ENCODE measurements around the gene UIMC1.
"Not testable (repeated sequence)": the region's sequence is repeated elsewhere in the genome, so short reads cannot be mapped to it uniquely, and the experiment has no call there.

UIMC1 gene

DNA sequence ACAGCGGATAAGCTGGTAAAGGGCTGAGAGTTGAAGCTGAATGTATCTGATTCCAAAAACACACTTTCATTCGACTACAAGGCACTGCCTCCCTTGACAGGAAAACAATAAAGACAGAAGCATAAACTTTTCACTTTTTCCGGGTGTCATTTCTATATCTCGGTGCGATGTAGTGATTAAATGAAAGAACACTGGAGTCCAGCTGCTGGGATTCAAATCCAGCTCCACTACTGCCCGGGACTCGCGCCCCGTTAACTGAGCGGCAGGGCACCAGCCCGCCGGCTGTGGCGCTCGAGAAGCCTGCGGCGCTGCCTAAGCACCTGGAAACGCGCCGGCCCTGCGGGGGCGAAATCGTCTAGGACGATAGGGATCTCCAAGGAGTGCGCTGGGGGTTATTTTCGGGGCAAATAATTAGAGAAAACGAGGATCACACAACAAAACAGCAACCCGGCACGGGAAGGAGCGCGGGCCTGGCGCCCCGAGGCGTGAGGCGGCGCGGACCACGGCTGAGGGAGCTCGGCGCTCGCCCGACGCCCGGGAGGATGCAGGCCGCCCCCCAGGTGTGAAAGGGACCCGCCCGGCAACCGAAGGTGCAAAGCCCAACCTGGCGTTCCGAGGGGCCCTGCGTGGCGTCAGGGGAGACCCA, 837 bp downstream of the UIMC1 start:
- no peak for DNase-seq (ENCODE audit: low spot score)

DNA sequence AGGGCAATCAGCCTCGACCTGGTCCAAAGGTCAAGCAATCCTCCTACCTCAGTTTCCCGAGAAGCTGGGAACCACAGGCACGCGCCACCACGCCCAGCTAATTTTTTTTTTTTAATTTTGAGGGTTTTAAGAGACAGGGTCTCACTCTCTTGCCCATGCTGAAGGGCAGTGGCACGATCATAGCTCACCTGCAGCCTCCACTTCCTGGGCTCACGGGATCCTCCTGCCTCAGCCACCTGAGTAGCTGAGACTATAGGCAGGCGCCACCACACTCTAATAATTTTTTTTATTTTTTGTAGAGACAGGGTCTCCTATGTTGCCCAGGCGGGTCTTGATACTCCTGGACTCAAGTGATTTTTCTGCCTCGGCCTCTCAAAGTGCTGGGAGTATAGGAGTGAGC, 1.6 kb downstream of the UIMC1 start:
- DNase-seq (ENCODE audit: low spot score) = no peak

DNA sequence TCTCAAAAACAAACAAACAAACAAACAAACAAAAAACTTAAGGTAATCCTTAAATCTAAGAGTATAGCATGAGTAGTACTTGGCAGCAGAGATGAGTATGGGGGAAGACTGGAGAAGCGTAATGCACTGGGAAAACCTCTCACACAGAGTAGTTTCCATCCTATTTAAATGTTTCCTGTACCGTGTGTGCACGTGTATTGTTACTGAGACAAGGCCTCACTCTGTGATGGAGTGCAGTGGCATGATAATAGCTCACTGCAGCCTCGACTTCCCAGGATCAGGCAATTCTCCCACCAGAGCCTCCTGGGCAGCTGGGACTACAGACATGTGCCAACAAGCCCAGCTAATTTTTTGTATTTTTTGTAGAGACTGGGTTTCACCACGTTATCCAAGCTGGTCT, 2.9 kb downstream of the UIMC1 start:
- no peak for DNase-seq (ENCODE audit: low spot score)

DNA sequence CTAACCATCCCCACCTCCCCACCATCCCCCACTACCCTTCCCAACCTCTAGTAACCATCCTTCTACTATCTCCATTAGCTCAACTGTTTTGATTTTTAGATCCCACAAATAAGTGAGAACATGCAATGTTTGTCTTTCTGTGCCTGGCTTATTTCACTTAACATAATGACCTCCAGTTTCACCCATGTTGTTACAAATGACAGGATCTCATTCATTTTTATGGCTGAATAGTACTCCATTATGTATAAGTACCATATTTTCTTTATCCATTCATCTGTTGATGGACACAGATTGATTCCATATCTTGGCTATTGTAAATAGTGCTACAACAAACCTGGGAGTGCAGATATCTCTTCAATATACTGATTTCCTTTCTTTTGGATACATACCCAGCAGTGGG, 7.1 kb downstream of the UIMC1 start:
- DNase-seq (ENCODE audit: low spot score) = not testable (repeated sequence)

DNA sequence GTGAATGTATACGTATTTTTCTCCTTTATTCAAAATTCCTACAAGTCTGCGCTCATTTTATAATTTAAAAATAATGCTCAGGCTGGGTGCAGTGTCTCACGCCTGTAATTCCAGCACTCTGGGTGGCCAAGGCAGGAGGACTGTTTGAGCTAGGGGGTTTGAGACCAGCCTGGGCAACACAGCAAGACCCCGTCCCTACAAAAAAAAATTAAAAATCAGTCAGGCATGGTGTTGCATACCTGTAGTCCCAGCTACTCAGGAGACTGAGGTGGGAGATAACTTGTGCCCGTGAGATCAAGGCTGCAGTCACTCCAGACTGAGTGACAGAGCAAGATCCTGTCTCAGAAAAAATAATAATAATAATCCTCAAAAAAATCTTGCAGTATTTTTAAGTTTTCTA, 7.8 kb downstream of the UIMC1 start:
- DNase-seq (ENCODE audit: low spot score) = no peak

DNA sequence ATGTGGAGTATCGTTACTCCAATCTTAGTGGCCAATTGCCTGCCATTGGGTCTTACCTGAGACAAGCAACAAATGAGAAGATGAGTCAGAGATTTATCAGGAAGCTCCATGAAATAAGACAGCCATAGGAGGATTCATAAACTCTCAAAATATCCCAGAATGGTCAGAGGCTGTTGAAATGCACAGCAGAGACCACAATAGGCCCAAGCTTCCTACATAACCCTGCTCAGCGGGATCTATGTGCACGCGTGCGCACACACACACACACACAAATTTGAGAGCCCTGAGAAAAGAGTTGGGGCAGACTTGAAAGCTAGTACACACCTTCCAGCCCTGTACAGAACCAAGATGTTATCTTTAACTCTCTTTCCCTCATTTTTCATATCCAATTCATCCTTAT, 9.8 kb downstream of the UIMC1 start:
- no peak for DNase-seq (ENCODE audit: low spot score)

DNA sequence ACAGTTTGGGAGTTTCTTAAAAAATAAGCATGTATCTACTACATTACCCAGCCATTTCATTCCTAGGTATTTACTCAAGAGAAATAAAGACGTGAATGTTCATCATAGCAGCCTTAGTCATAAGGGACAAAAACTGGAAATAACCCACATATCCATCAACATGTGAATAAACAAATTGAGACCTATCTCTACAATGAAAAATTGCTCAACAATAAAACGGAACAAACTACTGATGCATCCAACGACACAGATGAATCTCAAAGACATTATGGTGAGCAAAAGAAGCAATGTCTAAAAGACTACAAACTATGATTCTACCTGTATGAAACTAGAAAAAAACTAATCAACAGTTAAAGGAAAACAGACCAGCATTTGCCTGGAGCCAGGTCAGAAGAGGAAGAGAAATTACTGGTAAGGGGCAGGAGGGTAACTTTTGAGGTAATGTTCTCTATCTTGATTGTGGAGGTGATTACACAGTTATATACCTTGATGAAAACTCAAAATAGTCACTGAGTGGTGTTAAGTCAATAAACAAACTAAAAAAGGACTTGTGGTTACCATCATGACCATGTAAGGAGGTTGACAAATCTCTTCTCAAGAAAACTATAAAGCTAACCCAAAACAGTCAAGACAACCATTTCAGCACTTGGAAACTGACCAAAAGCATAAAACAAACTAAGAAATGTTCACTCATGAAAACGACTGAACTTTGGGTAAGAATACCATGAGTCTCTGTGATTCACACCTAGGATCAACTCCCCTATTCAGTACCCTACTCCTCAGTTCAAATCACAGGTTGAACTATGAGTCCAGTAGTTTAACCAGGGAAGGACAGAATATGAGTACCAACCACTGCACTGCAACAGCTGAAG, 10.4 kb downstream of the UIMC1 start:
- no peak for DNase-seq (ENCODE audit: low spot score)

DNA sequence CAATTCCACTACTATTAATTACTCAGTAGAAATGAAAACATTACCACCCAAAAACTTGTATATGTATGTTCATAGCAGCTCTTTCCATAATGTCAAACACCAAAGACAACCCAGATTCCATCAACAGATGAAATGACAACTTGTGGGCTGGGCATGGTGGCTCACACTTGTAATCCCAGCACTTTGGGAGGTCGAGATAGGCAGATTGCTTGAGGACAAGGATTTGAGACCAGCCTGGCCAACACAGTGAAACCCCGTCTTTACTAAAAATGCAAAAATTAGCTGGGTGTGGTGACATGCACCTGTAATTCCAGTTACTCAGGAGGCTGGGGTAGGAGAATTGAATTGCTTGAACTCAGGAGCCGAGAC, 11.5 kb downstream of the UIMC1 start:
- no peak for DNase-seq (ENCODE audit: low spot score)

DNA sequence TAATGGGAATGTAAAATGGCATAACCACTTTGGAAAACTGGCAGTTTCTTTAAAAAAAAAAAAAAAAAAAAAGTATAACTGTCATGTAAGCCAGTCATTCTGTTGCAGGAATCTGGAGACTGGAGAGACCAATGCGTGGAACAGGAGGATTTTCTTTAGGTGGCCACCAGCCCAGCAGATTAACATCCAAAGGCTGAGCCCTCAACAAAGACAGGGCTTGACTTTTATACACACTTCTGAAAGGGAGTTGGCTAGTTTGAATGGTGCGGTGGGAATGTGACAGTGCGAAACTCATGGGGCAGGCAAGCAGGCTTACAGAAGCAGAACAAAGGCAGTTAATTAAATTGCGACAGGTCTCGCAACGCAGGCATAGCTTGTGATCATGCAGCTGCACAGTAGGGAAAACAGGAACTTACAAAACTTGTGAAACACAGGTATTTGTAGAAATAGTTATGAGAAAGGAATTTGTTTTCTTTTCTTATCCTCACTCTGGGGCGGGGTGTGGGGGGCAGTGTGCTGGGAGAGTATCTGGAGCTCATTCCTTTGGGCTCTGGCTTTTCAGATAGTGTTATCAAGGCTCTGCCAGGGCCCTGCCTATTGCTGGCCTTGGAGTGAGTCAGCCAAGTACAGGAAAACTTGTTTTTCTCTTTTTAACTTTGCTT, 12.0 kb downstream of the UIMC1 start:
- no peak for DNase-seq (ENCODE audit: low spot score)

DNA sequence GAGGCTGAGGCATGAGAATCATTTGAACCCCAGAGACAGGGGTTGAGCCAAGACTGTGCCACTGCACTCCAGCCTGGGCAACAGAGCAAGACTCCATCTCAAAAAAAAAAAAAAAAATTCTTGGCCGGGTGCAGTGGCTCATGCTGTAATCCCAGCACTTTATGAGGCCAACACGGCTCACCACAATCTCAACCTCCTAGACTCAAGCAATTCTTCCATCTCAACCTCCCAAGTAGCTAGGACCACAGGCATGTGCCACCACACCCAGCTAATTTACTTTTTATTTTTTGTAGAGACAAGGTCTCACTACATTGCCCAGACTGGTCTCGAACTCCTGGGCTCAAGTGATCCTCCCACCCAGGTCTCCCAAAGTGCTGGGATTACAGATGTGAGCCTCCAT, 13.5 kb downstream of the UIMC1 start:
- not testable (repeated sequence) for DNase-seq (ENCODE audit: low spot score)

DNA sequence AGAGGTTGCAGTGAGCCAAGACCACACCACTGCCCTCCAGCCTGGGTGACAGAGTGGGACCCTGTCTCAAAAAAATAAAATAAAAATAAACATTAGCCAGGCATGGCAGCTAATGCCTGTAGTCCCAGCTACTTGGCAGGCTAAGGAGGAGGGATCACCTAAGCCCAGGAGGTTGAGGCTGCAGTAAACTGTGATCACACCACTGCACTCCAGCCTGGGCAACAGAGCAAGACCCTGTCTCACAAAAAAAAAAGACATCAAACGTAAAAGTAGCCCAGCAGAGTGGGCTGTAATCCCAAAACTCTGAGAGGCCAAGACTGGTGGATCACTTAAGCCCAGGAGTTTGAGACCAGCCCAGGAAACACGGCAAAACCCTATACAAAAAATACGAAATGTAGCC, 19.0 kb downstream of the UIMC1 start:
- DNase-seq (ENCODE audit: low spot score) = no peak

DNA sequence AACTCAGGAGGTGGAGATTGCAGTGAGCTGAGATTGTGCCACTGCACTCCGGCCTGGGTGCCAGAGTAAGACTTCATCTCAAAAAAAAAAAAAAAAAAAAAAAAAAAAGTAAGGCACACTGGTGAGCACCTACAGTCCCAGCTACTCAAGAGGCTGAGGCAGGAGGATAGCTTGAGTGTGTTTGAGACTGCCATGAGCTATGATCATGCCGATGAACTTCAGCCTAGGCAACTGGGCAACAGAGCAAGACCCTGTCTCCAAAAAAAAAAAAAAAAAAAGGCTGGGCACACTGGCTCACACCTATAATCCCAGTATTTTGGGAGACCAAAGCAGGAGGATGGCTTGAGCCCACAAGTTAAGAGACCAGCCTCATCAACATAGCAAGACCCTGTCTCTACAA, 20.3 kb downstream of the UIMC1 start:
- DNase-seq (ENCODE audit: low spot score) = no peak

DNA sequence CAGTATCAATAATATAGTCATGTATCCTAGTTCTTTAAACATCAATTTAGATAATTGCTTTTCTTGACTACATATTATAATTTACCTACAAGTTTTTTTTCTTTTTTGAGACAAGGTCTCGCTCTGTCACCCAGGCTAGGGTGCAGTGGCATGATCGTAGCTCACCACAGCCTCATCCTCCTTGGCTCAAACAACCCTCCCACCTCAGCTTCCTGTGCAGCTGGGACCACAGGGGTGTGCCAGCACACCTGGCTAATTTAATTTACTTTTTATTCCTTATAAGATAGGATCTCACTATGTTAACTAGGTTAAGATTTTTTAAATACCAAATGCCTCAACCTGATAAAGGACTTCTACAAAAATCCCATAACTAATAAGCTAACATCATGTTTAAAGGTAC, 21.1 kb downstream of the UIMC1 start:
- DNase-seq (ENCODE audit: low spot score) = no peak

DNA sequence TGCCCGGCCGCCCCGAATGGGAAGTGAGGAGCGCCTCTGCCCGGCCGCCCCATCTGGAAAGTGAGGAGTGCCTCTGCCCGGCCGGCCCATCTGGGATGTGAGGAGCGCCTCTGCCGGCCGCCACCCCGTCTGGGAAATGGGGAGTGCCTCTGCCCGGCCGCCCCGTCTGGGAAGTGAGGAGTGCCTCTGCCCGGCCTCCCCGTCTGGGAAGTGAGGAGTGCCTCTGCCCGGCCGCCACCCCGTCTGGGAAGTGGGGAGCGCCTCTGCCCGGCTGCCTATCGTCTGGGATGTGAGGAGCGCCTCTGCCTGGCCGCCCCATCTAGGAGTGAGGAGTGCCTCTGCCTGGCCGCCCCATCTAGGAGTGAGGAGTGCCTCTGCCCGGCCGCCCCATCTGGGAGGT, 22.4 kb downstream of the UIMC1 start:
- DNase-seq (ENCODE audit: low spot score) = not testable (repeated sequence)

DNA sequence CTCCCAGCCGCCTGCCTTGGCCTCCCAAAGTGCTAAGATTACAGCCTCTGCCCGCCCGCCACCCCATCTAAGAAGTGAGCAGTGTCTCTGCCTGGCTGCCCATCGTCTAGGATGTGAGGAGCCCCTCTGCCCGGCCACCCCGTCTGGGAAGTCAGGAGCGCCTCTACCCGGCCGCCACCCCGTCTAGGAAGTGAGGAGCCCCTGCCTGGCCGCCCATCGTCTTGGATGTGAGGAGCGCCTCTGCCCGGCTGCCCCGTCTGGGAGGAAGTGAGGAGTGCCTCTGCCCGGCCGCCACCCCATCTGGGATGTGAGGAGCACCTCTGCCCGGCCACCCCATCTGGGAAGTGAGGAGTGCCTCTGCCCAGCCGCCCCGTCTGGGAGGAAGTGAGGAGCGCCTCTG, 23.0 kb downstream of the UIMC1 start:
- not testable (repeated sequence) for DNase-seq (ENCODE audit: low spot score)

DNA sequence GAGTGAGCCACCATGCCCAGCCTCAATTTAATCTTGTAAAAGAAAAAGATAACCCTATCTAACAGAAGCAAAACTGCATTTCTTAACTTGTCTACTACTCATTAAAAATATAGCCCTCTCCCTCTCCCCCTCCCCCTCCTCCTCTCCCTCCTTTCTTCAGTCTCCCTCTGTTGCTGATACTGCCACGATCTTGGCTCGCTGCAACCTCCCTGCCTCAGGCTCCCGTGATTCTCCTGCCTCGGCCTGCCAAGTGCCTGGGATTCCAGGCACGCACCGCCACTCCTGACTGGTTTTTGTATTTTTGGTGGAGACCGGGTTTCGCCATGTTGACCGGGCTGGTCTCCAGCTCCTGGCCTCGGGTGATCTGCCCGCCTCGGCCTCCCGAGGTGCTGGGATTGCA, 23.5 kb downstream of the UIMC1 start:
- not testable (repeated sequence) for DNase-seq (ENCODE audit: low spot score)

DNA sequence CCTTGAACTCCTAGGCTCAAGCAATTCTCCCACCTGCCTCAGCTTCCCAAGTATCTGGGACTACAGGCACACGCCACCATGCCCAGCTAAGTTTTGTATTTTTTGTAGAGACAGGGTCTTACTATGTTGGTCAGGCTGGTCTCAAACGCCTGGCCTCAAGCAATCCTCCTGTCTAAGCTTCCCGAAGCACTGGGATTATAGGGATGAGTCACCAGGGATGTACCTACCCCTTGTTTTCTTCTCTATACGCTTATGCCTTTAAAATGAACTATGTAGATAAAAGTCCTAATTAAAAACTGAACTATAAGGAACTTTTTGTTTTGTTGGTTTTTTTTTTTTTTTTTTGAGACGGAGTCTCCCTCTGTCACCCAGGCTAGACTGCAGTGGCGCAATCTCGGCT, 25.8 kb downstream of the UIMC1 start:
- DNase-seq (ENCODE audit: low spot score) = no peak

DNA sequence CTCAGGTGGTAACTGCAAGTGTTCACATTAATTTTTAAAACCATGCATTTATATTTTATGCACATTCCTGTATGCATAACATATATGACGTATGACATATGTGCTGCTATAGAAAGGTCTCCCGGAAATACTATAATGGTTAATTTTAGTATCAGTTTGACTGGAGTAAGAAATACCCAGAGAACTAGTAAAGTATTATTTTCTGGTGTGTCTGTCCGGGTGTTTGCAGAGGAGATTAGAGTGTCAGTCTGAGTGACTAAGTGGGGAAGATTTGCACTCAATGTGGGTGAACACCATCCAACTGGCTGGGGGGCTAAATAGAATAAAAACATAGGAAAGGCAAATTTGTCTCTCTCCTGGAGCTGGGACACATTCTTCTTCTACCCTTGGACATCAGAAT, 26.9 kb downstream of the UIMC1 start:
- DNase-seq (ENCODE audit: low spot score) = no peak

DNA sequence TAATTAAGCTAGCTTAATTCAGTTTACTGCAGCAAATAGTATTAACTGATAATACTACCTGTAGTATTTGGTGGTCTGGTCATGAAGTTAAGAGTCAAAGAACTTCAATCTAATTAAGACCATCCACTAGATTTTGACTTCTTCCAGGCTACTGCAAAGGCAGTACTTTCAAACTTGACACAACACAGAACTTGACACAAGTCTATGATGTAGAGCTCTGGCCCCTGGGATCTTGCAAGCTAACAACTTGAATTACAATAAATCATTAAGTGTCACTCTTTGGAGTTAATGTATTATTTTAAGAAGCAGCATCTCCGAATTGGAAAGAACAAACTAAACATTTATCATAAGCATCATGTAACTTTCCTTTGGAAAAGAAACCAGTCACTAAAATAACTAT, 40.9 kb downstream of the UIMC1 start:
- DNase-seq (ENCODE audit: low spot score) = no peak

DNA sequence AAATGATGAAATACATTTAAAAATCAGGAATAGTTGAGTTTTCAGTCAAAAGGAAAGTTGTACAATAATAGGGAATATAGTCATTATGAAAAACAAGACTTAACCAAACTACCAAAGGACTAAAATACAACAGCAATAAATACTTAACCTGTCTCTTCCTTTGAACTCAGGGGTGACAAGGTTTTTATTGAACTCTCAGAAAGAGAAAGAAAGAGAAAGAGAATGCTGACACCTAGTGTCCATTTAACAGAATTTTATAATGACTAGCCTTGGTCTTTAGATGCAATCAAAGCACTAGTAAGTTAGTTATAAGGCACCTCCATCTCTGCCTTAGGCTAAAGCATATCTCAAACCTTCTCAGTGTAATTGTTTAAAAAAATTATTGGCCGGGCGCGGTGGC, 47.5 kb downstream of the UIMC1 start:
- DNase-seq (ENCODE audit: low spot score) = peak; percentile 12

DNA sequence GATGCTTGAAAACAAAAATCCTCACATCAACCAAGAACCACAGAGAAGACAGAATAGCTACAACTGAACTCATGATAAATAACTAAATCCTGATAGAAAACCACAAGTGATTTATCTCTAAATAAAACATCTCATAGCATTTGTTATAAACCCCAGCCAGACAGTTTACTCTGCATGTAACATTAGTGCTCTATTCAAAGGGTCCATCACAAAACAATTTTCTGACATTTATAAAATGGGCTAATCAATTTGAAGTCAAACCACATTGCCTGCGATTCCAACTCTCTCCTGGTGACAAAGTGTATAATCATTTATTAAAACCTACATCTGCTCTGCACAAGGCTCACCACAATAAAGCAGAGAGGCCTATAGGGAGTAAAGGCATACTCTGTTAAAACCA, 49.8 kb downstream of the UIMC1 start:
- no peak for DNase-seq (ENCODE audit: low spot score)

DNA sequence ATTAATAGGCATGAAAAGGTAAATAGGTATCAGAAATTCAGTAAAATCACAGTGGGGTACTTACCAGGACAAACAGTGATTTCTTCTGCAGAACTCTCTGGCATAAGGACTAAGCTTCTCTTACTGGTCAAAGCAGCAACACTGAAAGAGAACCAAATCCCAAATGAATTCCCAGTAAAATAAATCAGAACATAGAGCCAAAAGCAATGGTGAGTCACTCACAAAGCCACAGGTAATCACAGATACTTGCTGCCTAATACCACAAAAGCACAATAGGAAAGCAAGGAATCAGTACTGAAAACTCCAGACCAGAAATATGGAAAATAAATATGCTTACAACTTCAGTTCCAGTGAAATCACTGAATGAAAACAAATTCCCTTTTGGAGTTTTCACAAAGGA, 50.7 kb downstream of the UIMC1 start:
- no peak for DNase-seq (ENCODE audit: low spot score)

DNA sequence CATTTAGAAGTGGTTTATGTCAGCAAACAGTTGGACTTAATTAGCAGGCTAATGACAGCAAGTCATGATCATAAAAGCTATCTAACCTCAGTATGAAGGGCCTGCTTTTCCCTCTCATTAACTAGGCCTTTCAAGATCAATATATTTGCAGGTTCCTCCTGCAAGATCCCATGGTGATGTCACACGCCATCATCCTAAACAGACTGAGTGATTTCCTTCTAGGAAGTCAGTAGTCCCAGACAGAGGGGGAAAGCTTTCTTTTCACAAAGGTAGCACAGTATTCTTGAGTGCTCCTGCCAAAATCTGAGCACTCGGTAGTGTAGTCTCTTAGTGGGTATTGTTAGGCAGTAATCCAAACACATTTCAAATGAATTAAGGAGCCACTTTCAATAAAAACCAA, 52.5 kb downstream of the UIMC1 start:
- DNase-seq (ENCODE audit: low spot score) = no peak

Measured in COLO829 (cell line).